ENCODE results near the gene SHANK1.

DNA sequence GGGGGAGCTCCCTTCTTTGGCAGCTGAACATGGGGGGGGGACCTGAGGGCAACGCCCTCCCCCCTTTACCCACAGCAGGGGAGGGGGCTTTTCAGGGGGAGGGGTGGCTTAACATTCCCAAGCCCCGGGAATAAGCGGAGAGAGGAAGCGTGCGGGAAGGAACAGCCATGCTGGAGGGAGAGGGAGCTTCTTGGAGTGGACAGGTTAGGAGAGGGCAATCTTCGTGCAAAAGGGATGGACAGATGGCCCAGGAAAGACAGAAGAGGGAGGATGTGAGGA lies 59.6 kb downstream of the SHANK1 start:
- TF ChIP-seq, protein P1, sequence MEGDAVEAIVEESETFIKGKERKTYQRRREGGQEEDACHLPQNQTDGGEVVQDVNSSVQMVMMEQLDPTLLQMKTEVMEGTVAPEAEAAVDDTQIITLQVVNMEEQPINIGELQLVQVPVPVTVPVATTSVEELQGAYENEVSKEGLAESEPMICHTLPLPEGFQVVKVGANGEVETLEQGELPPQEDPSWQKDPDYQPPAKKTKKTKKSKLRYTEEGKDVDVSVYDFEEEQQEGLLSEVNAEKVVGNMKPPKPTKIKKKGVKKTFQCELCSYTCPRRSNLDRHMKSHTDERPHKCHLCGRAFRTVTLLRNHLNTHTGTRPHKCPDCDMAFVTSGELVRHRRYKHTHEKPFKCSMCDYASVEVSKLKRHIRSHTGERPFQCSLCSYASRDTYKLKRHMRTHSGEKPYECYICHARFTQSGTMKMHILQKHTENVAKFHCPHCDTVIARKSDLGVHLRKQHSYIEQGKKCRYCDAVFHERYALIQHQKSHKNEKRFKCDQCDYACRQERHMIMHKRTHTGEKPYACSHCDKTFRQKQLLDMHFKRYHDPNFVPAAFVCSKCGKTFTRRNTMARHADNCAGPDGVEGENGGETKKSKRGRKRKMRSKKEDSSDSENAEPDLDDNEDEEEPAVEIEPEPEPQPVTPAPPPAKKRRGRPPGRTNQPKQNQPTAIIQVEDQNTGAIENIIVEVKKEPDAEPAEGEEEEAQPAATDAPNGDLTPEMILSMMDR (IDR thresholded peaks at IDR 0.05): no peak
- TF ChIP-seq POLR2A (IDR thresholded peaks at IDR 0.05): no peak

Data from thyroid gland (tissue), 4 donors.